ENCODE results near the gene MRPL43. TPM values are rescaled to one million over a fixed set of nuclear protein-coding genes. Genes with fewer than 3 reads are reported as not detected.
"Not testable (repeated sequence)": the region's sequence is repeated elsewhere in the genome, so short reads cannot be mapped to it uniquely, and the experiment has no call there.

MRPL43 gene
- total and polyA plus RNA-seq, 10 of the 15 experiments (the other 5 are each of a cell fraction or from before 2014, with no cell fraction given): 16.6 to 108 (median 65.1) TPM

DNA sequence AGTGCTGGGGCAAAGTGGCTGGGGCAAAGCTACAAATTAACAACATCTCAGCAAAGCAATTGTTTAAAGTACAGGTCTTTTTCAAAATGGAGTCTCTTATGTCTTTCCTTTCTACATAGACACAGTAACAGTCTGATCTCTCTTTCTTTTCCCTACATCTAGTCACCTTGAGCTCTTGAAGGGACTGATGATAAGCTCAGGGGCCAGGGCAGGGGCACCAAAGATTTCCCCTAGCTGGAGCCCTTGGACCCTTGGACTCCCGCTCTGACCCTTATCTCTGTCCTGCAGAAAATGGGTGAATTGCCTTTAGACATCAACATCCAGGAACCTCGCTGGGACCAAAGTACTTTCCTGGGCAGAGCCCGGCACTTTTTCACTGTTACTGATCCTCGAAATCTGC lies 47.1 kb upstream of the MRPL43 start:
- RAD21 ChIA-PET (ENCODE audit: unreplicated experiment): interaction anchor here (0.6 kb wide), 1 partner anchor 8 kb away, joined by 3 read pairs; no protein-coding TSS in a partner anchor
- H3K9me3 ChIP-seq (replicated peaks; ENCODE audit: control insufficient read depth, insufficient read depth, low read length); POLR2A ChIA-PET; BruUV-seq (replicated peaks); H3K36me3 ChIP-seq (ENCODE audit: control insufficient read depth in 2 of 2, insufficient read depth in 2 of 2, low read length in 1 of 2); H3K9ac ChIP-seq (ENCODE audit: control insufficient read depth, insufficient read depth, low read length); H3K4me2 ChIP-seq (ENCODE audit: control insufficient read depth, insufficient read depth); in situ Hi-C loops (cut with MboI); H3K27ac ChIP-seq (ENCODE audit: control insufficient read depth, insufficient read depth); DNase-seq (ENCODE audit: low read depth, low spot score); H3K27me3 ChIP-seq (replicated peaks in 1 of 2; ENCODE audit: control insufficient read depth in 2 of 2, insufficient read depth in 2 of 2, low read length in 1 of 2); ATAC-seq; H2AFZ ChIP-seq (ENCODE audit: control insufficient read depth, low read depth, low read length); H3K4me3 ChIP-seq; H3K79me2 ChIP-seq (ENCODE audit: control insufficient read depth, insufficient read depth, low read length); FAIRE-seq; H4K20me1 ChIP-seq (ENCODE audit: control insufficient read depth, insufficient read depth): not testable (repeated sequence)
- CTCF ChIA-PET: interaction anchor here (1.1 to 2.1 kb wide), 3 partner anchors 8 to 20 kb away, joined by 4 to 11 read pairs (median 5); no protein-coding TSS in a partner anchor
- intact Hi-C loops (cut with micrococcal nuclease; ENCODE audit: unreplicated experiment): loop anchor here (5.0 kb wide), 1 partner anchor 33 kb away; no protein-coding TSS in a partner anchor
- WGBS (ENCODE audit: insufficient coverage, insufficient replicate concordance, low lambda C conversion rate, missing lambda C conversion rate): 80% methylated on average over 4 of the region's 4 CpGs
- peaks cover 21% of the 10 kb centered on the region for H3K4me1 ChIP-seq (ENCODE audit: control insufficient read depth, insufficient read depth, low read length)
- SMC1A ChIA-PET (ENCODE audit: uncharacterized antibody, unreplicated experiment): interaction anchor here (2.2 kb wide), 1 partner anchor 9 kb away, joined by 5 read pairs; no protein-coding TSS in a partner anchor

DNA sequence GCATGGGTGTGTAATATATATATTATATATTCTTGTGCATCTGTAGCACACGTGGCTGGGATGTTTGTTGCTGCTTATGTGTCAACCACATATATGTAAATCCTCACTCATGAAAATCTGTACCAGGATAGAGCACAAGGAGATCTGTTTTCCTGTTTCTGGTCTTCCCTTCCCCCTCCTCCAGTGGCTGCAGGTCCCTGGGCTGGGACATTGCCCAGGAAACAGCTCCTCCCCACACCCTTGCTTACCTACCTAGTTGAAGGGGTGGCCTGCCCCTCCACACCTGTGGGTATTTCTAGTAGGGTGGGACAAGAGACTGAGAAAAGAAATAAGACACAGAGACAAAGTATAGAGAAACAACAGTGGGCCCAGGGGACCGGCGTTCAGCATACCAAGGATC lies 46.0 kb upstream of the MRPL43 start:
- Histone ChIP-seq H3K36me3 (ENCODE audit: control insufficient read depth in 2 of 2, insufficient read depth in 2 of 2, low read length in 1 of 2) (no peaks in the 10 kb centered on the region), H3K9me3 (replicated peaks; ENCODE audit: control insufficient read depth, insufficient read depth, low read length) (no peaks in the 10 kb centered on the region), H2AFZ (ENCODE audit: control insufficient read depth, low read depth, low read length) (no peak overlapping the region), H3K4me1 (ENCODE audit: control insufficient read depth, insufficient read depth, low read length) (peaks cover 21% of the 10 kb centered on the region), H3K79me2 (ENCODE audit: control insufficient read depth, insufficient read depth, low read length) (no peaks in the 10 kb centered on the region), H3K9ac (ENCODE audit: control insufficient read depth, insufficient read depth, low read length) (no peak overlapping the region), H3K4me3 (no peak overlapping the region), H3K4me2 (ENCODE audit: control insufficient read depth, insufficient read depth) (no peak overlapping the region), H3K27ac (ENCODE audit: control insufficient read depth, insufficient read depth) (no peak overlapping the region), H4K20me1 (ENCODE audit: control insufficient read depth, insufficient read depth) (no peaks in the 10 kb centered on the region), H3K27me3 (replicated peaks in 1 of 2; ENCODE audit: control insufficient read depth in 2 of 2, insufficient read depth in 2 of 2, low read length in 1 of 2) (peaks cover 4 to 9% of the 10 kb centered on the region in 2 experiments)
- POLR2A ChIA-PET: no interaction called here
- CTCF ChIA-PET: interaction anchor here (2.1 kb wide), 1 partner anchor 10 kb away, joined by 5 read pairs; no protein-coding TSS in a partner anchor
- 64% methylated on average over 3 of the region's 3 CpGs for WGBS (ENCODE audit: insufficient coverage, insufficient replicate concordance, low lambda C conversion rate, missing lambda C conversion rate)
- RAD21 ChIA-PET (ENCODE audit: unreplicated experiment): no interaction called here
- SMC1A ChIA-PET (ENCODE audit: uncharacterized antibody, unreplicated experiment): interaction anchor here (2.2 kb wide), 1 partner anchor 10 kb away, joined by 5 read pairs; no protein-coding TSS in a partner anchor
- FAIRE-seq (no peak), DNase-seq (ENCODE audit: low read depth, low spot score) (no peak), ATAC-seq (no peak)
- TF ChIP-seq LARP7 (IDR thresholded peaks at IDR 0.05) (no peak), YBX1 (IDR thresholded peaks at IDR 0.05) (no peak), SMARCA5 (IDR thresholded peaks at IDR 0.05) (no peak), HDGF (IDR thresholded peaks at IDR 0.05) (no peak), PAX5 (IDR thresholded peaks at IDR 0.05; ENCODE audit: borderline replicate concordance, low read depth, low read length) (no peak), CREM (IDR thresholded peaks at IDR 0.05; ENCODE audit: low read depth) (no peak), RFX5 (IDR thresholded peaks at IDR 0.05; ENCODE audit: low read depth, low read length) (no peak)
- TF ChIP-seq, protein P1, sequence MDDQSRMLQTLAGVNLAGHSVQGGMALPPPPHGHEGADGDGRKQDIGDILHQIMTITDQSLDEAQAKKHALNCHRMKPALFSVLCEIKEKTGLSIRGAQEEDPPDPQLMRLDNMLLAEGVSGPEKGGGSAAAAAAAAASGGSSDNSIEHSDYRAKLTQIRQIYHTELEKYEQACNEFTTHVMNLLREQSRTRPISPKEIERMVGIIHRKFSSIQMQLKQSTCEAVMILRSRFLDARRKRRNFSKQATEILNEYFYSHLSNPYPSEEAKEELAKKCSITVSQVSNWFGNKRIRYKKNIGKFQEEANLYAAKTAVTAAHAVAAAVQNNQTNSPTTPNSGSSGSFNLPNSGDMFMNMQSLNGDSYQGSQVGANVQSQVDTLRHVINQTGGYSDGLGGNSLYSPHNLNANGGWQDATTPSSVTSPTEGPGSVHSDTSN (IDR thresholded peaks at IDR 0.05; ENCODE audit: insufficient replicate concordance, low read depth, low read length): no peak
- TF ChIP-seq, protein P2, sequence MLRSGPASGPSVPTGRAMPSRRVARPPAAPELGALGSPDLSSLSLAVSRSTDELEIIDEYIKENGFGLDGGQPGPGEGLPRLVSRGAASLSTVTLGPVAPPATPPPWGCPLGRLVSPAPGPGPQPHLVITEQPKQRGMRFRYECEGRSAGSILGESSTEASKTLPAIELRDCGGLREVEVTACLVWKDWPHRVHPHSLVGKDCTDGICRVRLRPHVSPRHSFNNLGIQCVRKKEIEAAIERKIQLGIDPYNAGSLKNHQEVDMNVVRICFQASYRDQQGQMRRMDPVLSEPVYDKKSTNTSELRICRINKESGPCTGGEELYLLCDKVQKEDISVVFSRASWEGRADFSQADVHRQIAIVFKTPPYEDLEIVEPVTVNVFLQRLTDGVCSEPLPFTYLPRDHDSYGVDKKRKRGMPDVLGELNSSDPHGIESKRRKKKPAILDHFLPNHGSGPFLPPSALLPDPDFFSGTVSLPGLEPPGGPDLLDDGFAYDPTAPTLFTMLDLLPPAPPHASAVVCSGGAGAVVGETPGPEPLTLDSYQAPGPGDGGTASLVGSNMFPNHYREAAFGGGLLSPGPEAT (IDR thresholded peaks at IDR 0.05; ENCODE audit: low read depth): no peak
- TF ChIP-seq, protein P3, sequence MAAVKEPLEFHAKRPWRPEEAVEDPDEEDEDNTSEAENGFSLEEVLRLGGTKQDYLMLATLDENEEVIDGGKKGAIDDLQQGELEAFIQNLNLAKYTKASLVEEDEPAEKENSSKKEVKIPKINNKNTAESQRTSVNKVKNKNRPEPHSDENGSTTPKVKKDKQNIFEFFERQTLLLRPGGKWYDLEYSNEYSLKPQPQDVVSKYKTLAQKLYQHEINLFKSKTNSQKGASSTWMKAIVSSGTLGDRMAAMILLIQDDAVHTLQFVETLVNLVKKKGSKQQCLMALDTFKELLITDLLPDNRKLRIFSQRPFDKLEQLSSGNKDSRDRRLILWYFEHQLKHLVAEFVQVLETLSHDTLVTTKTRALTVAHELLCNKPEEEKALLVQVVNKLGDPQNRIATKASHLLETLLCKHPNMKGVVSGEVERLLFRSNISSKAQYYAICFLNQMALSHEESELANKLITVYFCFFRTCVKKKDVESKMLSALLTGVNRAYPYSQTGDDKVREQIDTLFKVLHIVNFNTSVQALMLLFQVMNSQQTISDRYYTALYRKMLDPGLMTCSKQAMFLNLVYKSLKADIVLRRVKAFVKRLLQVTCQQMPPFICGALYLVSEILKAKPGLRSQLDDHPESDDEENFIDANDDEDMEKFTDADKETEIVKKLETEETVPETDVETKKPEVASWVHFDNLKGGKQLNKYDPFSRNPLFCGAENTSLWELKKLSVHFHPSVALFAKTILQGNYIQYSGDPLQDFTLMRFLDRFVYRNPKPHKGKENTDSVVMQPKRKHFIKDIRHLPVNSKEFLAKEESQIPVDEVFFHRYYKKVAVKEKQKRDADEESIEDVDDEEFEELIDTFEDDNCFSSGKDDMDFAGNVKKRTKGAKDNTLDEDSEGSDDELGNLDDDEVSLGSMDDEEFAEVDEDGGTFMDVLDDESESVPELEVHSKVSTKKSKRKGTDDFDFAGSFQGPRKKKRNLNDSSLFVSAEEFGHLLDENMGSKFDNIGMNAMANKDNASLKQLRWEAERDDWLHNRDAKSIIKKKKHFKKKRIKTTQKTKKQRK (IDR thresholded peaks at IDR 0.05; ENCODE audit: low read depth, low read length): no peak
- BruUV-seq (replicated peaks): no TSS peak
- in situ Hi-C loops (cut with MboI): no loop called here
- intact Hi-C loops (cut with micrococcal nuclease; ENCODE audit: unreplicated experiment): loop anchor here (5.0 kb wide), 1 partner anchor 34 kb away; no protein-coding TSS in a partner anchor

Data from GM12878 (cell line).